A673 (cell line): ENCODE measurements around the gene ABITRAM.
"Not testable (repeated sequence)": the region's sequence is repeated elsewhere in the genome, so short reads cannot be mapped to it uniquely, and the experiment has no call there.

ENCODE experiments used
- CTCF ChIP-seq: fragments of 300-800, 200-600 bp; sonication (generic); conservative IDR thresholded peaks from 2 replicates; pipeline ENCODE4 v1.5.1; 2017; ENCODE audit warnings: low read depth, mild to moderate bottlenecking, antibody characterized with exemption, low read length, moderate library complexity, mixed read lengths
- EZH2 ChIP-seq: fragments of 200-600 bp; sonication (generic); IDR thresholded peaks from 2 replicates; pipeline ENCODE4 v1.6.1; 2017; ENCODE audit warnings: borderline replicate concordance, low read depth, mild to moderate bottlenecking, mixed read lengths, antibody characterized with exemption, low read length; ENCODE audit not compliant: poor library complexity, severe bottlenecking

- TF ChIP-seq CTCF, EZH2: not testable (repeated sequence)
Measured at GRCh38 chr9:108920401-108920800, 13.8 kb upstream of the ABITRAM start.
